Cerebellar cortex (tissue), 1 donor: Measurements from ENCODE around the gene ATP9A.

Experiments used
- DNase-seq: peaks from one replicate; pipeline ENCODE4 v3.0.0-alpha.2; 2015; ENCODE audit warnings: low spot score

Gene ATP9A

GRCh38 chr20:51549474-51549873 lies 218.7 kb downstream of the ATP9A start:
- DNase-seq: no peak

DNA sequence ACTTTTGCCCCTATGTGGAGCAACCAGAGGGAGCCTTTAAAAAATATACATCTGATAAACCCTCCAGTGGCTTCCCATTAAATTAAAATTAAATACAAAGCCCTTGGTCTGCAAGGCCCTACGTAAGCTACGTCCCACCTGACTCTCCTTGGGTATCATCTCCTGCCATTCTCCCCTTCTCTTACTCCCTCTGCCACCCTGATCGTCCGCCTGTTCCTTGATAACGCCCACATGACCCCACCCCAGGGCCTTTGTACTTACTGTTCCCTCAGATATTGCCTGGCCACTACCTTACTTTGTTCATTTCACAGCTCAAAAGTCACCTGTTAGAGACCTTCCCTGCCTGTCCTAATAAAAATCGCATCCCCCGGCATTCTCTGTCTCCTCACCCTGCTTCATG lies 220.2 kb downstream of the ATP9A start:
- no peak for DNase-seq
